Epithelial cell of esophagus (primary cell): Measurements from ENCODE around the gene GALNT9.

Experiments used
- DNase-seq: peaks from one replicate; pipeline ENCODE4 v3.0.0; 2010; ENCODE audit warnings: low read depth
- H3K4me3 ChIP-seq: 2 replicates; pipeline ENCODE4 v1.5.1; 2011; ENCODE audit warnings: mild to moderate bottlenecking, low read length, control low read depth
- TF ChIP-seq, protein P1 (sequence below): IDR thresholded peaks from 2 replicates; pipeline ENCODE4 v1.5.1; 2011; ENCODE audit warnings: low read depth, mild to moderate bottlenecking, low read length, control low read depth, inconsistent platforms; ENCODE audit not compliant: insufficient read depth; ENCODE audit errors: missing control alignments

Gene GALNT9

DNA sequence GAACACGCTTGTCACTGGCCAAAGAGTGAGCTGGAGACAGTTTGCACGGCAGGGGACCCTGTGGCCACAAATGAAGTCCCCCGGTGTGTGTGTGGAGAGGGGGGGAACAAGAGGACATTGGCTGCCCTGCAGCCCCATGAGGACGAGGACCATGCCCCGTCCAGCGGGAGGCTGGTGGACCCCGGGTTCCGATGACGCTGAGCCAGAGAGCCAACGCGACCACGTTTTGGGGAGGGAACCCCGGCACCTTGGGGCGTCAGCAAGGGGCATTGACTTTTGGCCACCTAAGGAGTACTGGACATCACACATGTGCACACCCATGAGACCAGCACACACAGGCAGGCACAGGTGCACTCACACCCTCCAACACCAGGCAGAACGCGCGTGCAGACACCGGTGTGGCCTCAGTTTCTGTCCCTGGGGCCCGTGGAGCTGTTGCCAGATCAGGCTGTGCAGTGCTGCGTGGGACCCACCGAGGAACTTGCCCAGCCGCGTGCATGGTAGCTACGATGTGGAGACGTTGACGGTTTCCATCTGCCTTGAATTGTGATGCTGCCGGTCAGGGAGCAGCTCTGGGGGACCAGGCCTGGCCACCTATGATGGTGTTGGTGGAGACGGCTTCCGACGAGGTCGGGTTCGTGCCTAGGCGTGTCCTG, 158.6 kb downstream of the GALNT9 start:
- H3K4me3 ChIP-seq, result no peak overlapping the region
- TF ChIP-seq, protein P1, sequence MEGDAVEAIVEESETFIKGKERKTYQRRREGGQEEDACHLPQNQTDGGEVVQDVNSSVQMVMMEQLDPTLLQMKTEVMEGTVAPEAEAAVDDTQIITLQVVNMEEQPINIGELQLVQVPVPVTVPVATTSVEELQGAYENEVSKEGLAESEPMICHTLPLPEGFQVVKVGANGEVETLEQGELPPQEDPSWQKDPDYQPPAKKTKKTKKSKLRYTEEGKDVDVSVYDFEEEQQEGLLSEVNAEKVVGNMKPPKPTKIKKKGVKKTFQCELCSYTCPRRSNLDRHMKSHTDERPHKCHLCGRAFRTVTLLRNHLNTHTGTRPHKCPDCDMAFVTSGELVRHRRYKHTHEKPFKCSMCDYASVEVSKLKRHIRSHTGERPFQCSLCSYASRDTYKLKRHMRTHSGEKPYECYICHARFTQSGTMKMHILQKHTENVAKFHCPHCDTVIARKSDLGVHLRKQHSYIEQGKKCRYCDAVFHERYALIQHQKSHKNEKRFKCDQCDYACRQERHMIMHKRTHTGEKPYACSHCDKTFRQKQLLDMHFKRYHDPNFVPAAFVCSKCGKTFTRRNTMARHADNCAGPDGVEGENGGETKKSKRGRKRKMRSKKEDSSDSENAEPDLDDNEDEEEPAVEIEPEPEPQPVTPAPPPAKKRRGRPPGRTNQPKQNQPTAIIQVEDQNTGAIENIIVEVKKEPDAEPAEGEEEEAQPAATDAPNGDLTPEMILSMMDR, result no peak
- no peak for DNase-seq

DNA sequence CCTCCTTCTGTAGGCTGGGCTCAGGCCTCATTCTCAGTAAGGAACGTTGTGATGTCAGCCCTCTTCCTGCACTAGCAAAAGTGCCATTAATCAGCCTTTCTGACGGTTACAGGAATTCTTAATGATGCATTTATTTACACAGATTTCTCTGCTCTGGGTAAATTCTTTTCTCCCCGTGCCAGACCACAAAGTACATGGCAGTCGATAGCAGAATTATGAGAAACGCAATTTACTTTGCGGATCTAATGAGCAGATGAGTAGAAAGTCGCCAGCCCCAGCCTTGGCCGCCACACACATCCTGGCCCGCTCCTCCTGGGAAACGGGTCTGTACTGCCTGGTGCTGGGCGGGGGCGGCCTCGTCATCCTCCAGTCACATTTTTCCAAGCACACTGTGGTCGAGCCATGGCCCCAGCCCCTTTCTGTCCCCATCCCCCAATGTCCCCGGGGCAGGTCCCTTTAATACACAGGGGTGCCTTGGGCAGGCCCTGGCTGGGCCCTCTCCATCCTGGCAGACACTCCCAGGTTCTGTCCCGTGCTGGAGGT, 159.2 kb downstream of the GALNT9 start:
- no peak overlapping the region for H3K4me3 ChIP-seq
- DNase-seq, result no peak
- TF ChIP-seq, protein P1, result no peak

DNA sequence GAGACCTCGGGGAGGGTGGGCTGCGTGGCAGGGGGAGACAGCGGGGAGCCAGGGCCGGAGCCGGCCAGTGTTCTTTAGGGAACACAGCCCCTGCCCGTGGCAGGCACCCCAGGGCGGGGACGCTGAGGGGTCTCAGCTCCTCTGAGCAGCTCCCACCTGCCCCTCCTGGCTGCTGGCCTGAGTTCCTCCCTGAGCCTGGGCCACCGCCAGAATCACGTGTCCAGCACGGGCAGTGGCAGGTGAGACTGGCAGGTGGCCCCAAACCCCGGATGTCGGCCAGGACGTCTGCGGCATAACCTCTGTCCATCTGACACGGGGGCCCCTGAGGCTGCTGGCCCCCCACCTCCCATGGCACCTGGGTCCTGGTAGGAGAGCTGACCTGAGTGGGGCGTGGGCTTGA, 160.0 kb downstream of the GALNT9 start:
- TF ChIP-seq, protein P1, result no peak
- H3K4me3 ChIP-seq, result no peak overlapping the region
- DNase-seq, result no peak

DNA sequence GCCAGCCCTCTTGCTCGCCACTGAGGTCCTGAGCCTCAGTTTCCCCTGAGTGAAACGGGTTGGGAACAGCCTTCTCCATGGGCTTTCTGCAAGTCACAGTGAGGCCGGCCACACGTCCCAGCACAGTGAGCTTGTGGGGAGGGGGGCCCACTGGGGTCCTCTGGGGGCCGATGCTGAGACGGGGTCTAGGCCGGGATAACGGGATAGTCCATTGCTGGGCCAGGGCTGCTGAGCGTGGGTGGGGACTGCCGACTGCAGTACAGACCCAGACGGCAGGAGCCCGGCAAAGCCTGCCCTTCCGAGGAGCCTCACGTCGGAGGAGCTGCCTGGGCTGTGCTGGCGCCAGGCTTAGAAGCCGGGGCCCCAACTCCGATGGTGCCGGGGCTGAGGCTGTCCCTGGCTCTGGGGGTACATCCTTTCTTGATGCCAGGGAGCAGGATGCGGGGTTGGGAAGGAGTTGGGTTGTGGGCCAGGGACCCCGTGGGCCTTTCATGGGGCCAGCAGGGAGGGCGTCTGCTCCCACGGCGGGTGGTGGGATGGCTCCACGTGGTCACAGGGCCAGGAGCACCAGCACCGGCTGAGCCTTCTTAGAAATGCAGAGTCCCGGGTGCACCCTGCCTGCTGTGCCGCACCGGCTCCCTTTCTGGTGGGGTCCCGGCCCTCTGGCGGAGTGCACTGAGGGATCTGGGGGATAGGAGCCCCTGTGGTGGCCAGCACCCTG, 160.9 kb downstream of the GALNT9 start:
- DNase-seq, result no peak

DNA sequence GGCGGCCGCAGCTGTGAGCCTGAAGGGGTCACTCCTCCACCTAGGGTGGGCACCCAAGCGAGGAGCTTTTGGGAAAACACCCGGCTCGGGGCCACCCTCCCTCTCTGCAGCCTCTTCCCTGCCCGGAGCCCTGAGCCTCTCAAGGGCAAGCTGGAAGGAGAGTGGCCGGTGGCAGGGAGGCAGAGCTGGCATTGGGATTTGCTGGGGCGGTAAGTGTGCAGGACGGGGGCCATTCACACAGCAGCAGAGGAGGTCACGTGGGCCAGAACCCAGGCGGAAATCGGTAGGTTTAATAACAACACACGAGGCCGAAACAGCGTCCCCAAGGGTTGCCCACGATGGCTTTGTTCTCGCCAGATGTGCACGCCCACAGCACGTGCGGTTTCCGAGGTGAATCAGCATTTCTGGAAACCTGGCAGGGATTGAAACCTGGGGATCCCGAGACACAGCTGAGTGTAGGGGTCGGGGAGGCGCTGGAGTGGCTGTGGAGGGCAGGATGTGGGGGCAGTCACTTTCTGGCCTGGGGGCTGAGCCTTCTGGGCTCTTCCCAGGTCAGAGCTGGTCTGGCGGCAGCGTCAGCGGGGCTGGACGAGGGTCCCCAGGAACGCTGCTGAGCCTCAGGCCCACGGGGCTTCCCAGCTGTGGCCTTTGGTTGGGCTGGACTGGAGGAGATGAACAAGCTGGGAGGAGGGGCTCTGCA, 161.6 kb downstream of the GALNT9 start:
- no peak for DNase-seq
- TF ChIP-seq, protein P1, result no peak

More for the DNA sequence above, 160.9 kb downstream of the GALNT9 start:
- H3K4me3 ChIP-seq, result no peak overlapping the region
- TF ChIP-seq, protein P1, result no peak

DNA sequence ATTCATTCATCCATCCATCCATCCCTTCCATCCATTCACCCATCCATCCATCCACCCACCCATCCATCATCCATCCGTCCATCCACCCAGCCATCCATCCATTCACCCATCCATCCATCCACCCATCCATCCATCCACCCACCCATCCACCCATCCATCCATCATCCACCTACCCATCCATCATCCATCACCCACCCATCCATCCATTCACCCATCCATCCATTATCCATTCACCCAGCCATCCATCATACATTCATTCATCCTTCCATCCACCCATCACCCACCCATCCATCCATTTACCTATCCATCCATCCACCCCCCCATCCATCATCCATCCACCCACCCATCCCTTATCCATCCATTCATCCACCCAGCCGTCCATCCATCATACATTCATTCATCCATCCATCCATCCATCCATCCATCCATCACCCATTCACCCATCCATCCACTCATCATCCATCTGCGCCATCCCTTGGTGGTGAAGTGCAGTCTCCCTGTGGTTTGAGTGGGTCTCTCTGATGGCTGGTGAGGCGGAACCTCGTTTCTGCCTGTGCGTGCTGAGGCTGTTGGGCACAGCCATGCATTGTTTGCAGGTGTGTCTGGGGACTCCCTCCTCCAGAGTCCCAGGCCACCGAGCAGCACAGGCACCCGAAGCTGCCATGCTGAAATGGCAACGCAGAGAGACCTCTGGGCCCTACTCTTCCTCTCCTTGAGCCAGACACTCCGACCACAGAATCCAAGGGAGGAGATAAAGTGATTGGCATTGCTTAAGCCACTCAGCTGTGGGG, 162.4 kb downstream of the GALNT9 start:
- H3K4me3 ChIP-seq, result no peak overlapping the region
- DNase-seq, result no peak
- TF ChIP-seq, protein P1, result no peak

More for the DNA sequence above, 161.6 kb downstream of the GALNT9 start:
- H3K4me3 ChIP-seq, result no peak overlapping the region
